SK-N-SH (cell line): ENCODE measurements around the gene SCAPER. TPM values are rescaled to one million over a fixed set of nuclear protein-coding genes. Genes with fewer than 3 reads are reported as not detected.

Experiments used
- CTCF ChIA-PET: fragments of 300-600, 350-600 bp; formaldehyde crosslinking; extraction: SDS; loops from one replicate; lab custom pipeline; 2021; lab: Yijun Ruan, JAX
- POLR2A ChIA-PET: fragments of 350-600 bp; sonication (Branson Sonifier 250); formaldehyde crosslinking; extraction: SDS; loops from one replicate; lab custom pipeline; 2020; ENCODE audit warnings: antibody characterized with exemption, inconsistent platforms; lab: Yijun Ruan, JAX
- DNase-seq: peaks from one replicate; pipeline ENCODE4 v3.0.0; 2012
- H2AFZ ChIP-seq: fragments of 200-600 bp; sonication (generic); 2 replicates; pipeline ENCODE4 v1.8.1; 2016; ENCODE audit warnings: antibody characterized with exemption, mild to moderate bottlenecking, low read depth
- H3F3A ChIP-seq: fragments of 200-600 bp; sonication (generic); replicated peaks from 2 replicates; pipeline ENCODE3; 2016; ENCODE audit warnings: antibody characterized with exemption, mild to moderate bottlenecking; ENCODE audit not compliant: insufficient read depth
- H3K27ac ChIP-seq, 2 experiments: fragments of 200-500 bp in 1 of 2; fragments of 200-600 bp in 1 of 2; sonication (Bioruptor generic) in 1 of 2; sonication (generic), shearing (Covaris generic) in 1 of 2; 2 replicates each; pipeline versions ENCODE4 v1.5.1 to v1.6.1; 2014 to 2016; ENCODE audit warnings: low read depth in 2 of 2, inconsistent platforms in 1 of 2, low read length in 1 of 2, mild to moderate bottlenecking in 1 of 2, mixed read lengths in 1 of 2
- H3K27me3 ChIP-seq: fragments of 200-600 bp; sonication (generic), shearing (Covaris generic); 2 replicates; pipeline ENCODE4 v1.6.1; 2016; ENCODE audit warnings: mixed run types; ENCODE audit not compliant: insufficient read depth
- H3K36me3 ChIP-seq, 2 experiments: fragments of 200-500 bp in 1 of 2; fragments of 200-600 bp in 1 of 2; sonication (Bioruptor generic) in 1 of 2; sonication (generic) in 1 of 2; replicated peaks in 1 of 2; 2 replicates each; pipeline versions ENCODE3 to v1.5.1; 2014 to 2016; ENCODE audit warnings: low read length in 1 of 2, mild to moderate bottlenecking in 1 of 2; ENCODE audit not compliant: insufficient read depth in 2 of 2, control insufficient read depth in 1 of 2
- H3K4me1 ChIP-seq, 2 experiments: fragments of 200-500 bp in 1 of 2; fragments of 200-600 bp in 1 of 2; sonication (Bioruptor generic) in 1 of 2; sonication (generic), shearing (Covaris generic) in 1 of 2; 2 replicates each; pipeline versions ENCODE4 v1.5.1 to v1.6.1; 2014 to 2016; ENCODE audit warnings: low read depth in 1 of 2, low read length in 1 of 2, mixed run types in 1 of 2; ENCODE audit not compliant: insufficient read depth in 2 of 2, control insufficient read depth in 1 of 2
- H3K4me2 ChIP-seq: fragments of 200-600 bp; sonication (generic), shearing (Covaris generic); 2 replicates; pipeline ENCODE4 v1.6.1; 2017; ENCODE audit warnings: mixed run types
- H3K4me3 ChIP-seq, 2 experiments: fragments of 200-500 bp in 1 of 2; fragments of 200-600 bp in 1 of 2; sonication (Bioruptor generic) in 1 of 2; sonication (generic), shearing (Covaris generic) in 1 of 2; 2 replicates each; pipeline versions ENCODE4 v1.5.1 to v1.8.1; 2014 to 2016; ENCODE audit warnings: low read depth in 2 of 2, inconsistent platforms in 1 of 2, low read length in 1 of 2, mild to moderate bottlenecking in 1 of 2, mixed read lengths in 1 of 2, moderate library complexity in 1 of 2
- H3K79me2 ChIP-seq: fragments of 200-600 bp; sonication (generic); 2 replicates; pipeline ENCODE4 v1.8.1; 2017; ENCODE audit warnings: mild to moderate bottlenecking; ENCODE audit not compliant: insufficient read depth
- H3K9ac ChIP-seq: fragments of 200-600 bp; sonication (generic); 2 replicates; pipeline ENCODE4 v1.6.1; 2017; ENCODE audit warnings: mixed run types
- H3K9me2 ChIP-seq: fragments of 200-600 bp; sonication (generic); 2 replicates; pipeline ENCODE4 v1.6.1; 2017; ENCODE audit warnings: mixed run types
- H3K9me3 ChIP-seq: fragments of 200-600 bp; sonication (generic); 2 replicates; pipeline ENCODE4 v1.6.1; 2017; ENCODE audit warnings: mixed run types, mild to moderate bottlenecking, moderate library complexity
- H4K20me1 ChIP-seq: fragments of 200-600 bp; sonication (generic); 2 replicates; pipeline ENCODE4 v1.6.1; 2017; ENCODE audit warnings: mild to moderate bottlenecking, mixed run types; ENCODE audit not compliant: insufficient read depth
- CHD2 ChIP-seq: fragments of 150-350 bp; IDR thresholded peaks from 2 replicates; pipeline ENCODE4 v1.6.1; 2018; ENCODE audit warnings: low read length; ENCODE audit not compliant: partially characterized antibody
- ELF1 ChIP-seq: IDR thresholded peaks from 2 replicates; pipeline ENCODE4 v1.4.0; 2012
- EZH2phosphoT487 ChIP-seq: fragments of 200-600 bp; sonication (generic); IDR thresholded peaks from 2 replicates; pipeline ENCODE4 v1.6.1; 2017; ENCODE audit warnings: low read depth, mixed run types, mild to moderate bottlenecking, antibody characterized with exemption, moderate library complexity, borderline replicate concordance
- FOSL2 ChIP-seq: IDR thresholded peaks from 2 replicates; pipeline ENCODE4 v1.4.0; 2012; ENCODE audit warnings: low read depth, mild to moderate bottlenecking, moderate library complexity, borderline replicate concordance
- GABPA ChIP-seq: IDR thresholded peaks from 2 replicates; pipeline ENCODE4 v1.4.0; 2012; ENCODE audit warnings: low read depth, mild to moderate bottlenecking
- GATA2 ChIP-seq: sonication (generic); formaldehyde crosslinking; IDR thresholded peaks from 2 replicates; pipeline ENCODE4 v1.5.0; 2020; ENCODE audit warnings: mild to moderate bottlenecking, missing genetic modification reagents
- JUND ChIP-seq: IDR thresholded peaks from 2 replicates; pipeline ENCODE4 v1.4.0; 2012
- MEF2A ChIP-seq: IDR thresholded peaks from 2 replicates; pipeline ENCODE4 v1.4.0; 2012; ENCODE audit warnings: low read depth, borderline replicate concordance
- MXI1 ChIP-seq: IDR thresholded peaks from 2 replicates; pipeline ENCODE4 v1.6.1; 2012; ENCODE audit warnings: mild to moderate bottlenecking, low read depth, low read length, improper control_type of control experiment
- POLR2AphosphoS5 ChIP-seq: IDR thresholded peaks from 2 replicates; pipeline ENCODE4 v1.6.1; 2012; ENCODE audit warnings: low read depth, low read length
- RFX5 ChIP-seq: IDR thresholded peaks from 2 replicates; pipeline ENCODE4 v1.6.1; 2012; ENCODE audit warnings: mild to moderate bottlenecking, improper control_type of control experiment, low read length
- SIN3A ChIP-seq: IDR thresholded peaks from 2 replicates; pipeline ENCODE4 v1.6.1; 2012; ENCODE audit warnings: low read depth, mild to moderate bottlenecking, low read length, moderate library complexity, borderline replicate concordance
- SMC3 ChIP-seq: IDR thresholded peaks from 2 replicates; pipeline ENCODE4 v1.6.1; 2012; ENCODE audit warnings: low read depth, low read length, improper control_type of control experiment
- TAF1 ChIP-seq: IDR thresholded peaks from 2 replicates; pipeline ENCODE4 v1.6.1; 2012; ENCODE audit warnings: low read depth, mild to moderate bottlenecking, low read length, moderate library complexity, borderline replicate concordance
- YY1 ChIP-seq: IDR thresholded peaks from 2 replicates; pipeline ENCODE4 v1.4.0; 2012; ENCODE audit warnings: low read depth, mild to moderate bottlenecking
- WGBS: methylation state at CpG from one replicate; pipeline ENCODE4 v1.1.6; 2017; ENCODE audit warnings: low lambda C conversion rate; 5-methylcytosine and 5-hydroxymethylcytosine counted together
- polyA plus RNA-seq, 3 experiments: library from polyadenylated mRNA; depleted of rRNA; stranded (reverse); fragments of >200 nt; gene quantifications; 2 replicates each; pipeline ENCODE4 v1.2.3, GENCODE V29; 2012
- TF ChIP-seq, protein P1 (sequence below): IDR thresholded peaks from 2 replicates; pipeline ENCODE4 v1.4.0; 2012; ENCODE audit warnings: low read depth, borderline replicate concordance
- TF ChIP-seq, protein P2 (sequence below): IDR thresholded peaks from 2 replicates; pipeline ENCODE4 v1.4.0; 2012; ENCODE audit warnings: low read depth
- TF ChIP-seq, protein P3 (sequence below): IDR thresholded peaks from 2 replicates; pipeline ENCODE4 v1.6.1; 2012; ENCODE audit warnings: mild to moderate bottlenecking, low read depth, low read length, moderate library complexity
- TF ChIP-seq, protein P4 (sequence below): fragments of 150-350 bp; IDR thresholded peaks from 2 replicates; pipeline ENCODE4 v1.6.1; 2016; ENCODE audit warnings: mild to moderate bottlenecking, low read depth, low read length
- TF ChIP-seq, protein P5 (sequence below): IDR thresholded peaks from 2 replicates; pipeline ENCODE4; 2012
- TF ChIP-seq, protein P6 (sequence below): fragments of 150-350 bp; IDR thresholded peaks from 2 replicates; pipeline ENCODE4 v1.6.1; 2017; ENCODE audit warnings: antibody characterized with exemption, low read length, low read depth, borderline replicate concordance

SCAPER gene
- polyA plus RNA-seq, 1 of the 3 experiments (the other 2 are of a cell fraction): 1.8 TPM

DNA sequence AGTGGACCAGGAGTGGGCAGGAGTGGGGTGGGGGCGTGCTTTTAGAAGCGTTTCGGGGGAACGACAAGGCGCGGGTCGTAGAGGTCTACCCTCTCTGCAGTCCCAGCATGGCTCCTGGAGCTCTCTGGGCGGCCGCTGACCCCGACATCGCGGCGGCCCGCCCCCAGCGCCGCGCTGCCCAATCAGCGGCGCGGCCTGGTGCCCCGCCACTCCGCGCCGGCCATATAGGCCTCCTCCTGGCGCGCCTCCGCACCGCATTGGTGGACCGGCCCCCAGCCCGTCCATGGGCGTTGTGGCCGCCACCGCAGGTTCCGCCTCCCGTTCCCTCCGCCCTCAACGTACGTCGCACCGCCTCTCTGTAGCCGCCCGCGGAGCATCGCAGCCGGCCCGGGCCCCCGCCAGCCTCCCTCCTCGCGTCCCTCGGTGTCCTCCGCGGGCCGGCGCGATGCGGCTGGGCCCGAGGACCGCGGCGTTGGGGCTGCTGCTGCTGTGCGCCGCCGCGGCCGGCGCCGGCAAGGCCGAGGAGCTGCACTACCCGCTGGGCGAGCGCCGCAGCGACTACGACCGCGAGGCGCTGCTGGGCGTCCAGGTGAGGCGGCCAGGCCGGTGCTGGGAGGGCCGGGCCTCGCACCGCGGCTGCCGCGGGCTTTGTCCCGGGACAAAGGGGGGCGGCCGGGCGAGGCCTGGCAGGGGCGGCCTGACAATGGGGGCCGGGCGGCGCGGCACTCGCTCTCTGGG, 26.4 kb upstream of the SCAPER start, which contains the start of gene RCN2:
TSS of gene RCN2 (plus strand) at position 353 of the 738 bp plus-strand sequence. CDS start at position 446, 93 bp downstream.
- no peaks in the 10 kb centered on the region for H3K27me3 ChIP-seq
- peak within 1 kb of the TSS; percentile 85 for H3K9ac ChIP-seq
- peaks cover 28 to 34% of the 10 kb centered on the region in 2 experiments for H3K36me3 ChIP-seq
- peak within 1 kb of the TSS; percentile 42 to 87; a peak in 3 of 4 replicates for H3K27ac ChIP-seq
- H2AFZ ChIP-seq: peak within 1 kb of the TSS; percentile 98
- peaks cover 29% of the 10 kb centered on the region for H3K79me2 ChIP-seq
- peaks cover 4% of the 10 kb centered on the region for H3F3A ChIP-seq
- peak; percentile 97 for DNase-seq
- H3K9me3 ChIP-seq: no peaks in the 10 kb centered on the region
- CTCF ChIA-PET: interaction anchor here (0.8 kb wide), 1 partner anchor 632 kb away, joined by 3 read pairs; no protein-coding TSS in a partner anchor
- WGBS: 4% methylated on average over 5 of the region's 96 CpGs
- H3K4me2 ChIP-seq: peak within 1 kb of the TSS; percentile 87
- peak within 1 kb of the TSS; percentile 85 to 91 for H3K4me3 ChIP-seq
- H3K9me2 ChIP-seq: no peaks in the 10 kb centered on the region
- POLR2A ChIA-PET: interaction anchor here (0.6 to 1.7 kb wide), 8 partner anchors 11 to 602 kb away, joined by 3 to 14 read pairs (median 4); partner anchors contain the start of genes PSTPIP1 and SCAPER
- H4K20me1 ChIP-seq: no peaks in the 10 kb centered on the region
- peaks cover 0 to 7% of the 10 kb centered on the region in 2 experiments; a peak in 1 of 4 replicates for H3K4me1 ChIP-seq
- TF ChIP-seq, protein P1, sequence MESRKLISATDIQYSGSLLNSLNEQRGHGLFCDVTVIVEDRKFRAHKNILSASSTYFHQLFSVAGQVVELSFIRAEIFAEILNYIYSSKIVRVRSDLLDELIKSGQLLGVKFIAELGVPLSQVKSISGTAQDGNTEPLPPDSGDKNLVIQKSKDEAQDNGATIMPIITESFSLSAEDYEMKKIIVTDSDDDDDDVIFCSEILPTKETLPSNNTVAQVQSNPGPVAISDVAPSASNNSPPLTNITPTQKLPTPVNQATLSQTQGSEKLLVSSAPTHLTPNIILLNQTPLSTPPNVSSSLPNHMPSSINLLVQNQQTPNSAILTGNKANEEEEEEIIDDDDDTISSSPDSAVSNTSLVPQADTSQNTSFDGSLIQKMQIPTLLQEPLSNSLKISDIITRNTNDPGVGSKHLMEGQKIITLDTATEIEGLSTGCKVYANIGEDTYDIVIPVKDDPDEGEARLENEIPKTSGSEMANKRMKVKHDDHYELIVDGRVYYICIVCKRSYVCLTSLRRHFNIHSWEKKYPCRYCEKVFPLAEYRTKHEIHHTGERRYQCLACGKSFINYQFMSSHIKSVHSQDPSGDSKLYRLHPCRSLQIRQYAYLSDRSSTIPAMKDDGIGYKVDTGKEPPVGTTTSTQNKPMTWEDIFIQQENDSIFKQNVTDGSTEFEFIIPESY: no peak
- TF ChIP-seq GATA2 (CRISPR knock-in tag) (no peak), JUND (no peak), ELF1 (no peak), SIN3A (0 out of 2 replicates have a peak, but pooled peaks have one; percentile 57), RFX5 (peak; percentile 70), MXI1 (peak; percentile 87), MEF2A (no peak), EZH2phosphoT487 (no peak), FOSL2 (no peak), YY1 (peak; percentile 73; the same call in 1 of the 2 replicates), CHD2 (peak; percentile 76), SMC3 (no peak), GABPA (0 out of 2 replicates have a peak, but pooled peaks have one; percentile 10), POLR2AphosphoS5 (peak; percentile 97), TAF1 (peak; percentile 76)
- TF ChIP-seq, protein P2, sequence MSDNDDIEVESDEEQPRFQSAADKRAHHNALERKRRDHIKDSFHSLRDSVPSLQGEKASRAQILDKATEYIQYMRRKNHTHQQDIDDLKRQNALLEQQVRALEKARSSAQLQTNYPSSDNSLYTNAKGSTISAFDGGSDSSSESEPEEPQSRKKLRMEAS: peak; percentile 57; the same call in 1 of the 2 replicates
- TF ChIP-seq, protein P3, sequence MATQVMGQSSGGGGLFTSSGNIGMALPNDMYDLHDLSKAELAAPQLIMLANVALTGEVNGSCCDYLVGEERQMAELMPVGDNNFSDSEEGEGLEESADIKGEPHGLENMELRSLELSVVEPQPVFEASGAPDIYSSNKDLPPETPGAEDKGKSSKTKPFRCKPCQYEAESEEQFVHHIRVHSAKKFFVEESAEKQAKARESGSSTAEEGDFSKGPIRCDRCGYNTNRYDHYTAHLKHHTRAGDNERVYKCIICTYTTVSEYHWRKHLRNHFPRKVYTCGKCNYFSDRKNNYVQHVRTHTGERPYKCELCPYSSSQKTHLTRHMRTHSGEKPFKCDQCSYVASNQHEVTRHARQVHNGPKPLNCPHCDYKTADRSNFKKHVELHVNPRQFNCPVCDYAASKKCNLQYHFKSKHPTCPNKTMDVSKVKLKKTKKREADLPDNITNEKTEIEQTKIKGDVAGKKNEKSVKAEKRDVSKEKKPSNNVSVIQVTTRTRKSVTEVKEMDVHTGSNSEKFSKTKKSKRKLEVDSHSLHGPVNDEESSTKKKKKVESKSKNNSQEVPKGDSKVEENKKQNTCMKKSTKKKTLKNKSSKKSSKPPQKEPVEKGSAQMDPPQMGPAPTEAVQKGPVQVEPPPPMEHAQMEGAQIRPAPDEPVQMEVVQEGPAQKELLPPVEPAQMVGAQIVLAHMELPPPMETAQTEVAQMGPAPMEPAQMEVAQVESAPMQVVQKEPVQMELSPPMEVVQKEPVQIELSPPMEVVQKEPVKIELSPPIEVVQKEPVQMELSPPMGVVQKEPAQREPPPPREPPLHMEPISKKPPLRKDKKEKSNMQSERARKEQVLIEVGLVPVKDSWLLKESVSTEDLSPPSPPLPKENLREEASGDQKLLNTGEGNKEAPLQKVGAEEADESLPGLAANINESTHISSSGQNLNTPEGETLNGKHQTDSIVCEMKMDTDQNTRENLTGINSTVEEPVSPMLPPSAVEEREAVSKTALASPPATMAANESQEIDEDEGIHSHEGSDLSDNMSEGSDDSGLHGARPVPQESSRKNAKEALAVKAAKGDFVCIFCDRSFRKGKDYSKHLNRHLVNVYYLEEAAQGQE: peak; percentile 54; the same call in 1 of the 2 replicates
- TF ChIP-seq, protein P4, sequence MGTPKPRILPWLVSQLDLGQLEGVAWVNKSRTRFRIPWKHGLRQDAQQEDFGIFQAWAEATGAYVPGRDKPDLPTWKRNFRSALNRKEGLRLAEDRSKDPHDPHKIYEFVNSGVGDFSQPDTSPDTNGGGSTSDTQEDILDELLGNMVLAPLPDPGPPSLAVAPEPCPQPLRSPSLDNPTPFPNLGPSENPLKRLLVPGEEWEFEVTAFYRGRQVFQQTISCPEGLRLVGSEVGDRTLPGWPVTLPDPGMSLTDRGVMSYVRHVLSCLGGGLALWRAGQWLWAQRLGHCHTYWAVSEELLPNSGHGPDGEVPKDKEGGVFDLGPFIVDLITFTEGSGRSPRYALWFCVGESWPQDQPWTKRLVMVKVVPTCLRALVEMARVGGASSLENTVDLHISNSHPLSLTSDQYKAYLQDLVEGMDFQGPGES: peak; percentile 65
- TF ChIP-seq, protein P5, sequence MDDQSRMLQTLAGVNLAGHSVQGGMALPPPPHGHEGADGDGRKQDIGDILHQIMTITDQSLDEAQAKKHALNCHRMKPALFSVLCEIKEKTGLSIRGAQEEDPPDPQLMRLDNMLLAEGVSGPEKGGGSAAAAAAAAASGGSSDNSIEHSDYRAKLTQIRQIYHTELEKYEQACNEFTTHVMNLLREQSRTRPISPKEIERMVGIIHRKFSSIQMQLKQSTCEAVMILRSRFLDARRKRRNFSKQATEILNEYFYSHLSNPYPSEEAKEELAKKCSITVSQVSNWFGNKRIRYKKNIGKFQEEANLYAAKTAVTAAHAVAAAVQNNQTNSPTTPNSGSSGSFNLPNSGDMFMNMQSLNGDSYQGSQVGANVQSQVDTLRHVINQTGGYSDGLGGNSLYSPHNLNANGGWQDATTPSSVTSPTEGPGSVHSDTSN: no peak
- TF ChIP-seq, protein P6, sequence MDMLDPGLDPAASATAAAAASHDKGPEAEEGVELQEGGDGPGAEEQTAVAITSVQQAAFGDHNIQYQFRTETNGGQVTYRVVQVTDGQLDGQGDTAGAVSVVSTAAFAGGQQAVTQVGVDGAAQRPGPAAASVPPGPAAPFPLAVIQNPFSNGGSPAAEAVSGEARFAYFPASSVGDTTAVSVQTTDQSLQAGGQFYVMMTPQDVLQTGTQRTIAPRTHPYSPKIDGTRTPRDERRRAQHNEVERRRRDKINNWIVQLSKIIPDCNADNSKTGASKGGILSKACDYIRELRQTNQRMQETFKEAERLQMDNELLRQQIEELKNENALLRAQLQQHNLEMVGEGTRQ: no peak
